PC-9 (cell line): ENCODE results near the gene CD274.

ENCODE experiments used
- CTCF ChIP-seq: fragments of 200-600 bp; sonication (generic); conservative IDR thresholded peaks from 2 replicates; pipeline ENCODE4 v1.6.1; 2017; ENCODE audit warnings: mixed run types, antibody characterized with exemption, mild to moderate bottlenecking, moderate library complexity
- EZH2 ChIP-seq: fragments of 200-600 bp; sonication (generic); IDR thresholded peaks from 2 replicates; pipeline ENCODE4 v1.8.0; 2017; ENCODE audit warnings: antibody characterized with exemption, low read depth

- TF ChIP-seq CTCF, result no peak
- TF ChIP-seq EZH2, result no peak
Measured at GRCh38 chr9:5449521-5450358, 602 bp upstream of the CD274 start.
